Measurements from ENCODE around the gene CELSR1. TPM values are rescaled to one million over a fixed set of nuclear protein-coding genes. Genes with fewer than 3 reads are reported as not detected.

The CELSR1 gene
- total and polyA plus RNA-seq, 2 of the 13 experiments (the other 11 are each of a cell fraction or from before 2014, with no cell fraction given), result 0.78 to 1.8 TPM

DNA sequence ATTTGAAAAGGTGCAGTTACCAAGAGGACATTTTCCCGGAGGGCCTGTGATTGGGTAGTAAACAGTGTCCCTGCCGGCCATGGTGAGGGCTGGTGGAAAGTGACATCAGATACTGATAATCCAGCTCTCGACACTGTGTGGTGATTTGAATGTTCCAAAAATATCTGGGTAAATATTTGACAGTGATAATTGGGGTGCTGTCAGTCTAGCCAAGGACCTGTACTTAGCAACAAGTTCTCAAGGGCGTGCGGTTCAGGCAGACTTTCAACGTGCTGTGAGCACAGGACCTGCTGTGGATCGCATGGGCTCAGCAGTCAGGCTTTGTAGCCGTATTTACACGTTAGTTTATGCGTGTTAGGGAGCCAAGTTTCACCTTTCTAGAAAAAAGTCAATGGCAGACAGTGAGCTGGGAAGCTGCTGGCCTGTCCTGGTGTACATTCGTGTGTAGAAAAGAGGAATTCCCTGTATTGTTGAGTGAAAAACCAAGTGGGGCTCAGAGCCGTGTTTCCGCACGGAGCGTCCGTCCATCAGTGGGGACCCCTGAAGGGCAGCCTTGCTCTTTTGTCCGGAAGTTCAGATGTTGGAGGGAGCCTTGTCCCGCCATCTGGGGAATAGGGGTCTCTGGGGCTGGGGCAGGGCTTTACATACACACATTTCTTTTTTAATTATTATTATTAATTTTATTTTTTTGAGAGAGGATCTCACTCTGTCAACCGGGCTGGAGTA, 190.6 kb downstream of the CELSR1 start (continued):
- TF ChIP-seq, protein P1, sequence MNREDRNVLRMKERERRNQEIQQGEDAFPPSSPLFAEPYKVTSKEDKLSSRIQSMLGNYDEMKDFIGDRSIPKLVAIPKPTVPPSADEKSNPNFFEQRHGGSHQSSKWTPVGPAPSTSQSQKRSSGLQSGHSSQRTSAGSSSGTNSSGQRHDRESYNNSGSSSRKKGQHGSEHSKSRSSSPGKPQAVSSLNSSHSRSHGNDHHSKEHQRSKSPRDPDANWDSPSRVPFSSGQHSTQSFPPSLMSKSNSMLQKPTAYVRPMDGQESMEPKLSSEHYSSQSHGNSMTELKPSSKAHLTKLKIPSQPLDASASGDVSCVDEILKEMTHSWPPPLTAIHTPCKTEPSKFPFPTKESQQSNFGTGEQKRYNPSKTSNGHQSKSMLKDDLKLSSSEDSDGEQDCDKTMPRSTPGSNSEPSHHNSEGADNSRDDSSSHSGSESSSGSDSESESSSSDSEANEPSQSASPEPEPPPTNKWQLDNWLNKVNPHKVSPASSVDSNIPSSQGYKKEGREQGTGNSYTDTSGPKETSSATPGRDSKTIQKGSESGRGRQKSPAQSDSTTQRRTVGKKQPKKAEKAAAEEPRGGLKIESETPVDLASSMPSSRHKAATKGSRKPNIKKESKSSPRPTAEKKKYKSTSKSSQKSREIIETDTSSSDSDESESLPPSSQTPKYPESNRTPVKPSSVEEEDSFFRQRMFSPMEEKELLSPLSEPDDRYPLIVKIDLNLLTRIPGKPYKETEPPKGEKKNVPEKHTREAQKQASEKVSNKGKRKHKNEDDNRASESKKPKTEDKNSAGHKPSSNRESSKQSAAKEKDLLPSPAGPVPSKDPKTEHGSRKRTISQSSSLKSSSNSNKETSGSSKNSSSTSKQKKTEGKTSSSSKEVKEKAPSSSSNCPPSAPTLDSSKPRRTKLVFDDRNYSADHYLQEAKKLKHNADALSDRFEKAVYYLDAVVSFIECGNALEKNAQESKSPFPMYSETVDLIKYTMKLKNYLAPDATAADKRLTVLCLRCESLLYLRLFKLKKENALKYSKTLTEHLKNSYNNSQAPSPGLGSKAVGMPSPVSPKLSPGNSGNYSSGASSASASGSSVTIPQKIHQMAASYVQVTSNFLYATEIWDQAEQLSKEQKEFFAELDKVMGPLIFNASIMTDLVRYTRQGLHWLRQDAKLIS (CRISPR knock-in tag; IDR thresholded peaks at IDR 0.05), result no peak
- no peak for TF ChIP-seq NFYC (CRISPR knock-in tag; IDR thresholded peaks at IDR 0.05)
- TF ChIP-seq ERF (CRISPR knock-in tag; IDR thresholded peaks at IDR 0.05), result no peak
- no peak for TF ChIP-seq ATM (IDR thresholded peaks at IDR 0.05; ENCODE audit: borderline replicate concordance)
- TF ChIP-seq, protein P2, sequence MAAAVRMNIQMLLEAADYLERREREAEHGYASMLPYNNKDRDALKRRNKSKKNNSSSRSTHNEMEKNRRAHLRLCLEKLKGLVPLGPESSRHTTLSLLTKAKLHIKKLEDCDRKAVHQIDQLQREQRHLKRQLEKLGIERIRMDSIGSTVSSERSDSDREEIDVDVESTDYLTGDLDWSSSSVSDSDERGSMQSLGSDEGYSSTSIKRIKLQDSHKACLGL (CRISPR knock-in tag; IDR thresholded peaks at IDR 0.05), result no peak
- TF ChIP-seq ZFP90 (CRISPR knock-in tag; IDR thresholded peaks at IDR 0.05; ENCODE audit: borderline replicate concordance), result no peak
- TF ChIP-seq TEAD3 (CRISPR knock-in tag; optimal IDR thresholded peaks at IDR 0.05; ENCODE audit: borderline replicate concordance), result no peak
- TF ChIP-seq TEF (CRISPR knock-in tag; IDR thresholded peaks at IDR 0.05), result no peak
- TF ChIP-seq NFRKB (IDR thresholded peaks at IDR 0.05), result no peak
- no peak for TF ChIP-seq PCBP2 (optimal IDR thresholded peaks at IDR 0.05; ENCODE audit: low read depth, low read length, poor library complexity, severe bottlenecking)
- no peak for TF ChIP-seq ZSCAN12 (CRISPR knock-in tag; IDR thresholded peaks at IDR 0.05)
- no peak for TF ChIP-seq MLXIP (CRISPR knock-in tag; IDR thresholded peaks at IDR 0.05; ENCODE audit: borderline replicate concordance)
- no peak for TF ChIP-seq KAT2B (IDR thresholded peaks at IDR 0.05; ENCODE audit: borderline replicate concordance, low read depth, low read length)
- TF ChIP-seq BRD4 (CRISPR knock-in tag; IDR thresholded peaks at IDR 0.05), result no peak
- no peak for TF ChIP-seq ELF4 (CRISPR knock-in tag; IDR thresholded peaks at IDR 0.05; ENCODE audit: borderline replicate concordance)
- TF ChIP-seq, protein P3, sequence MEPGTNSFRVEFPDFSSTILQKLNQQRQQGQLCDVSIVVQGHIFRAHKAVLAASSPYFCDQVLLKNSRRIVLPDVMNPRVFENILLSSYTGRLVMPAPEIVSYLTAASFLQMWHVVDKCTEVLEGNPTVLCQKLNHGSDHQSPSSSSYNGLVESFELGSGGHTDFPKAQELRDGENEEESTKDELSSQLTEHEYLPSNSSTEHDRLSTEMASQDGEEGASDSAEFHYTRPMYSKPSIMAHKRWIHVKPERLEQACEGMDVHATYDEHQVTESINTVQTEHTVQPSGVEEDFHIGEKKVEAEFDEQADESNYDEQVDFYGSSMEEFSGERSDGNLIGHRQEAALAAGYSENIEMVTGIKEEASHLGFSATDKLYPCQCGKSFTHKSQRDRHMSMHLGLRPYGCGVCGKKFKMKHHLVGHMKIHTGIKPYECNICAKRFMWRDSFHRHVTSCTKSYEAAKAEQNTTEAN (CRISPR knock-in tag; conservative IDR thresholded peaks at IDR 0.05), result no peak
